K562 (cell line): Measurements from ENCODE around the gene USP24. TPM values are rescaled to one million over a fixed set of nuclear protein-coding genes. Genes with fewer than 3 reads are reported as not detected.
A peak's percentile ranks its signal among the peaks of the same experiment; 100 is the strongest.

Source experiments
- CBFA2T3 ChIP-seq: fragments of 450-650 bp; IDR thresholded peaks from 2 replicates; pipeline ENCODE4 v1.6.1; 2017
- CCNT2 ChIP-seq: IDR thresholded peaks from 2 replicates; pipeline ENCODE4 v1.6.1; 2011; ENCODE audit warnings: borderline replicate concordance, low read depth, mild to moderate bottlenecking, moderate library complexity, mixed read lengths, low read length; ENCODE audit not compliant: insufficient read length; ENCODE audit errors: extremely low read depth
- CHD7 ChIP-seq: fragments of 200-600 bp; sonication (generic); IDR thresholded peaks from one replicate; pipeline ENCODE4 v1.6.1; 2012; ENCODE audit warnings: mild to moderate bottlenecking, low read depth, low read length, inconsistent platforms
- ELF2 ChIP-seq: fragments of 250-450 bp; sonication (Bioruptor Pico); IDR thresholded peaks from 2 replicates; pipeline ENCODE4 v1.5.0; 2021; ENCODE audit warnings: mild to moderate bottlenecking
- ESRRA ChIP-seq: fragments of 450-650 bp; IDR thresholded peaks from 2 replicates; pipeline ENCODE4 v1.6.1; 2014; ENCODE audit warnings: low read depth, mild to moderate bottlenecking, moderate library complexity, borderline replicate concordance
- MAX ChIP-seq: sonication (generic); formaldehyde crosslinking; IDR thresholded peaks from 2 replicates; pipeline ENCODE4 v1.9.0; 2022; ENCODE audit warnings: mild to moderate bottlenecking, missing genetic modification reagents
- NFIX ChIP-seq: fragments of 250-450 bp; sonication (Bioruptor Pico); IDR thresholded peaks from 2 replicates; pipeline ENCODE4 v1.4.0; 2020; ENCODE audit warnings: low read depth, mild to moderate bottlenecking, moderate library complexity
- RBM22 ChIP-seq: fragments of 200-400 bp; formaldehyde crosslinking; IDR thresholded peaks from 2 replicates; pipeline ENCODE4 v1.6.1; 2018; ENCODE audit warnings: low read length, low read depth; ENCODE audit not compliant: poor library complexity, severe bottlenecking
- ZNF639 ChIP-seq, 2 experiments: fragments of 200-800 bp in 1 of 2; sonication (Bioruptor generic) in 1 of 2; sonication (generic) in 1 of 2; formaldehyde crosslinking in 1 of 2; IDR thresholded peaks in 1 of 2; conservative IDR thresholded peaks in 1 of 2; 2 replicates each; pipeline versions ENCODE4 v1.5.0 to v1.6.1; 2016 to 2020; ENCODE audit warnings: missing compliant biosample characterization in 1 of 2, missing genetic modification characterization in 1 of 2, missing genetic modification reagents in 1 of 2
- ZNF644 ChIP-seq: fragments of 200-800 bp; sonication (Bioruptor generic); IDR thresholded peaks from 2 replicates; pipeline ENCODE4 v1.6.1; 2016; ENCODE audit warnings: low read depth, missing genetic modification characterization, missing compliant biosample characterization
- polyA plus RNA-seq, 8 experiments: library from polyadenylated mRNA; depleted of rRNA in 4 of 8; stranded (reverse) in 5 of 8; unstranded in 3 of 8; fragments of >200 nt; fragmentation: Nextera tagmentation in 2 of 8; fragmentation: Illumina TruSeq in 1 of 8; extraction: Ambion mirVana in 2 of 8; extraction: Trizol in 1 of 8; gene quantifications; 2 replicates each; pipeline versions ENCODE4 v1.2.1 to v1.2.3, GENCODE V29; 2011 to 2014; ENCODE audit warnings: inconsistent platforms in 1 of 8, missing spikeins in 1 of 8
- total RNA-seq, 7 experiments: library from RNA; depleted of rRNA in 6 of 7; stranded (reverse); fragments of >200 nt in 6 of 7; fragmentation: Illumina TruSeq in 2 of 7; extraction: Trizol in 2 of 7; gene quantifications; 2 replicates each; pipeline versions ENCODE4 v1.2.1 to v1.2.3, GENCODE V29; 2011 to 2021; ENCODE audit warnings: low replicate concordance in 1 of 7
- TF ChIP-seq, protein P1 (sequence below), 2 experiments: fragments of 250-450 bp in 1 of 2; fragments of 450-650 bp in 1 of 2; sonication (Bioruptor Pico) in 1 of 2; IDR thresholded peaks; 2 replicates each; pipeline versions ENCODE4 v1.6.1 to v1.8.0; 2016 to 2021; ENCODE audit warnings: mild to moderate bottlenecking in 2 of 2, moderate library complexity in 2 of 2, missing compliant biosample characterization in 1 of 2, missing genetic modification characterization in 1 of 2

Gene USP24
- total and polyA plus RNA-seq, 9 of the 15 experiments (the other 6 are each of a cell fraction or from before 2014, with no cell fraction given), result 7.7 to 62.6 (median 36.8) TPM

DNA sequence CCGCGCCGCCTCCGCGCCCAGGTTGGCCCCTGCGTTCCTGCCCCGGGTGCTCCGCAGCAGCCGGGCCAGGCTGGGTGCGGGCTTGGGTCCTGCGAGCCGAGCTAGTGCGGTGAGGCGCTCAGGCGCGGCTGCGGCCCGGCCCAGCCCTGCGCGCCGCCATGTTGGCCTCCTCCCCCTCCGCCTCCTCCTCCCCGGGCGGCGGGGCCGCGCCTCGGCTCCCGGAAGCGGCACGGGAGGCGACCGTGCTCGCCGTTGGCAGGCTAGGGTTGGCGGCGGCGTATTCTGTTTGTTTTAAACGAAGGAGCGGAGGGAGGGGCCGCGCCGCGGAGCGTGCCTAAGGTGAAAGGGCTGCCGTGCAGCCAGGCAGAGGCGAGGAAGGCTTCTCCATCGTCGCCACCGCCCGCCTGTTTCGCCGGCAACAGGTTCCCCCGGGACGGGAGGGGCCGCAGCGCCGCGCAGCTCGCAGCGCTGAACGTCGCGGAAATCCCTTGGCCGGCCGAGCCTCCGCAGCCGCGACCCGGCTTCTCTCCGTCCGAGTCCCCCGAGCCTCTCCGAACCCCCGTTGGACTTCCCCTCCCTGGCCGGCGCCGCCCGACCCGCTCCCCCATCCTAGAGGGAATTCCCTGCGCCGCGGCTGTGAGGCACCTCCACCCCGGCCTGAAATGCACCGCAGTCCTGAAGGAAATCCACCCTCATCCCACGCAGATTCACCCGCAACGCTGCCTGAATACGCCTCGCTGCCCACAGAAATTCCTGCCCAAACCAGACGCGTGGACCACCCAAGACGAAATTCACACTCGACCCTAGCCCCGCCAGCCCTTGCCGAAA, at the start of gene USP24 (continued):
- TF ChIP-seq CHD7, result no peak
- TF ChIP-seq ESRRA, result peak; percentile 32; the same call in 1 of the 2 replicates
- peak; percentile 90 for TF ChIP-seq CCNT2
- TF ChIP-seq NFIX (CRISPR knock-in tag), result no peak
- TF ChIP-seq ZNF644 (tag), result no peak
- no peak for TF ChIP-seq CBFA2T3
- TF ChIP-seq, protein P1, sequence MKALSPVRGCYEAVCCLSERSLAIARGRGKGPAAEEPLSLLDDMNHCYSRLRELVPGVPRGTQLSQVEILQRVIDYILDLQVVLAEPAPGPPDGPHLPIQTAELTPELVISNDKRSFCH (CRISPR knock-in tag; IDR thresholded peaks at IDR 0.05), result no peak
- TF ChIP-seq, protein P1 (tag; IDR thresholded peaks at IDR 0.05), result peak; percentile 52; the same call in 1 of the 2 replicates
- TF ChIP-seq ZNF639 (CRISPR knock-in tag; conservative IDR thresholded peaks at IDR 0.05 in 1 of 2, IDR thresholded peaks at IDR 0.05 in 1 of 2), result peak in 1 of 2 experiments; percentile 98; a peak in 2 of 4 replicates
- TF ChIP-seq MAX (CRISPR knock-in tag), result peak; percentile 16; the same call in 1 of the 2 replicates
- peak; percentile 74 for TF ChIP-seq ELF2
- no peak for TF ChIP-seq RBM22
